Ectodermal cell (in vitro differentiated cells): ENCODE results near the gene SYMPK.
A peak's percentile ranks its signal among the peaks of the same experiment; 100 is the strongest.
"Not testable (repeated sequence)": the region's sequence is repeated elsewhere in the genome, so short reads cannot be mapped to it uniquely, and the experiment has no call there.

Experiments used
- H3K27ac ChIP-seq: 2 replicates; pipeline ENCODE4 v1.7.0; 2013; ENCODE audit warnings: mild to moderate bottlenecking, low read depth, low read length; ENCODE audit not compliant: insufficient read depth, poor library complexity, severe bottlenecking
- H3K27me3 ChIP-seq: 2 replicates; pipeline ENCODE4 v1.7.0; 2013; ENCODE audit warnings: mild to moderate bottlenecking, low read length; ENCODE audit not compliant: insufficient read depth, control insufficient read depth, poor library complexity, severe bottlenecking
- H3K36me3 ChIP-seq: one replicate; pipeline ENCODE4 v1.7.0; 2013; ENCODE audit warnings: low read length; ENCODE audit not compliant: control insufficient read depth, insufficient read depth
- H3K4me1 ChIP-seq: one replicate; pipeline ENCODE4 v1.7.0; 2013; ENCODE audit warnings: low read length; ENCODE audit not compliant: control insufficient read depth, insufficient read depth
- H3K4me3 ChIP-seq: 2 replicates; pipeline ENCODE4 v1.7.0; 2013; ENCODE audit warnings: low read depth, low read length, control low read depth; ENCODE audit not compliant: insufficient read depth
- H3K9me3 ChIP-seq: 2 replicates; pipeline ENCODE4 v1.7.0; 2013; ENCODE audit warnings: mild to moderate bottlenecking, low read length, moderate library complexity; ENCODE audit not compliant: control insufficient read depth
- WGBS, 2 experiments: methylation state at CpG; one replicate each; pipeline ENCODE4 v1.1.7; 2013; ENCODE audit warnings: missing lambda C conversion rate in 2 of 2; 5-methylcytosine and 5-hydroxymethylcytosine counted together

Gene SYMPK

GRCh38 chr19:45899919-45900589 lies 37.1 kb upstream of the SYMPK start:
- Histone ChIP-seq H3K4me3 (no peak overlapping the region), H3K9me3 (no peaks in the 10 kb centered on the region), H3K36me3 (peaks cover 15% of the 10 kb centered on the region), H3K4me1 (no peaks in the 10 kb centered on the region), H3K27me3 (peaks cover 24% of the 10 kb centered on the region), H3K27ac (no peak overlapping the region)
- 91 to 96% methylated on average over 3 to 4 of the region's 4 CpGs for WGBS, 2 experiments

DNA sequence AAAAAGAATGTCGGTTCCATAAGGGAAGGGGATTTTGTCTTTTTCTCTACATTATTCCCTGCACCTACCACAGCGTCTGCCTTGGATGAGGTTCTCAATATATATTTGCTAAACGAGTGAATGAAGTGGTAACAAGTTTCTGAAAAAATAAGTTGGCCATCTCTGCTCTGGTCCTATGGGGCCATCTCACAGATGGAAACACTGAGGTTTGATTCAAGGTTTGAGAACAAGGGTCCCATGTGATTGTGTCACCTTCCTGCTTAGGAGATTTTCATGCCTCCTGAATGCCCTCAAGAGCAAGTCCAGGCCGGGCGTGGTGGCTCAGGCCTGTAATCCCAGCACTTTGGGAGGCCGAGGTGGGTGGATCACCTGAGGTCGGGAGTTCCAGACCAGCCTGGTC lies 36.3 kb upstream of the SYMPK start:
- Histone ChIP-seq H3K36me3 (peaks cover 15% of the 10 kb centered on the region), H3K27me3 (peaks cover 24% of the 10 kb centered on the region), H3K9me3 (no peaks in the 10 kb centered on the region), H3K4me1 (no peaks in the 10 kb centered on the region), H3K4me3 (no peak overlapping the region), H3K27ac (no peak overlapping the region)
- WGBS, 2 experiments, result 97 to 98% methylated on average over 7 of the region's 7 CpGs

GRCh38 chr19:45897261-45897812 lies 34.4 kb upstream of the SYMPK start:
- Histone ChIP-seq H3K27me3 (peaks cover 24% of the 10 kb centered on the region), H3K4me3 (no peak overlapping the region), H3K9me3 (no peaks in the 10 kb centered on the region), H3K27ac (no peak overlapping the region), H3K36me3 (peaks cover 15% of the 10 kb centered on the region), H3K4me1 (no peaks in the 10 kb centered on the region)
- 90 to 96% methylated on average over 8 of the region's 8 CpGs for WGBS, 2 experiments

DNA sequence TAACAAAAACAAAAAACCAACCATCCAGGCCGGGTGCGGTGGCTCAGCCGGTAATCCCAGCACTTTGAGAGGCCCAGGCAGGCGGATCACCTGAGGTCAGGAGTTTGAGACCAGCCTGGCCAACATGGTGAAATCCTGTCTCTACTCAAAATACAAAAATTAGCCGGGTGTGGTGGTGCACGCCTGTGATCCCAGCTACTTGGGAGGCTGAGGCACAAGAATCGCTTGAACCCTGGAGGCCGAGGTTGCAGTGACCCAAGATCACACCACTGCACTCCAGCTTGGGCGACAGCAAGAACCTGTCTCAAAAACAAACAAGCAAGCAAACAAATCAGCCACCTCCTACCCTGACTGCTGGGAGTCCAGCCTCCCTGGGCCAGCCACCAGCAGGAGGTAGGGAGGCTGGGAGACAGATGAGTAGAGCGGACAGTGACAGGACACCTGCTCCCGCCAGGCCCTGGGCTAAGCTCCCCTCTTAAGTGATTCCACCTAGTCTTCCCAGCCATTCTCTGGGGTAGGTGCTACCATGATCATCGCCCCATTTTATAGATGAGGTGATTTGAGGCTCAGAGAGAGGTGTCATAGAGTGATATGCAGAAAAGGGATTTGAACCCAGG lies 33.1 kb upstream of the SYMPK start:
- not testable (repeated sequence) for H3K4me1 ChIP-seq, H3K27ac ChIP-seq, H3K4me3 ChIP-seq, H3K9me3 ChIP-seq
- H3K27me3 ChIP-seq, result peaks cover 11% of the 10 kb centered on the region
- 95 to 96% methylated on average over 12 of the region's 12 CpGs for WGBS, 2 experiments
- H3K36me3 ChIP-seq, result peaks cover 15% of the 10 kb centered on the region

DNA sequence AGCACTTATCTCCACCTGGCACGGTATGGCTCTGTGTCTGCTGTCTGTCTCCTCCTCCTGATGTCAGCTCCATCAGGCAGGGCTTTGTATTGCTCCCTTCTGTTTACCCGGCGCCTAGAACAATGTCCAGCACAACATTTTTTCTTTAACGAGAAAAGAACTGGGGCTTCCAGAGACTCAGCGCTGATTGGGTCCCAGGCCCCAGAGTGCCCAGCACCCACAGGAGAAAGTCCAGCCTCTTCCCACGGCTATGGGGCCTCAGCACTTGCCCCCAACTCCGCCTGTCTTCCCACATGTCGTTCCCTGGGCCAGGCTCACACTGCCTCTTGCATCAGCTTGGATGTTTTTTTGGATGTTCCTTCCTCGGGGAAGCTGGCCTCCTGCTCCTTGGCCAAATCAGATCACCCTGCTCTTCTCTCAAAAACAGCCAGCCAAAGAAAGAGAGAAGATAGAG lies 32.6 kb upstream of the SYMPK start:
- Histone ChIP-seq H3K36me3 (peaks cover 13% of the 10 kb centered on the region), H3K9me3 (no peaks in the 10 kb centered on the region), H3K4me3 (no peak overlapping the region), H3K4me1 (no peaks in the 10 kb centered on the region), H3K27ac (no peak overlapping the region), H3K27me3 (peaks cover 6% of the 10 kb centered on the region)
- WGBS, 2 experiments, result 92% methylated on average over 9 of the region's 9 CpGs

GRCh38 chr19:45890877-45891276 lies 27.9 kb upstream of the SYMPK start:
- Histone ChIP-seq H3K4me1 (no peaks in the 10 kb centered on the region), H3K27me3 (no peaks in the 10 kb centered on the region), H3K9me3 (no peaks in the 10 kb centered on the region), H3K27ac (no peak overlapping the region), H3K36me3 (no peaks in the 10 kb centered on the region), H3K4me3 (no peak overlapping the region)
- WGBS, 2 experiments, result 83 to 93% methylated on average over 17 of the region's 17 CpGs

GRCh38 chr19:45889210-45889885 lies 26.4 kb upstream of the SYMPK start:
- 70 to 74% methylated on average over 6 of the region's 6 CpGs for WGBS, 2 experiments
- Histone ChIP-seq H3K27me3 (no peaks in the 10 kb centered on the region), H3K4me3 (no peak overlapping the region)

DNA sequence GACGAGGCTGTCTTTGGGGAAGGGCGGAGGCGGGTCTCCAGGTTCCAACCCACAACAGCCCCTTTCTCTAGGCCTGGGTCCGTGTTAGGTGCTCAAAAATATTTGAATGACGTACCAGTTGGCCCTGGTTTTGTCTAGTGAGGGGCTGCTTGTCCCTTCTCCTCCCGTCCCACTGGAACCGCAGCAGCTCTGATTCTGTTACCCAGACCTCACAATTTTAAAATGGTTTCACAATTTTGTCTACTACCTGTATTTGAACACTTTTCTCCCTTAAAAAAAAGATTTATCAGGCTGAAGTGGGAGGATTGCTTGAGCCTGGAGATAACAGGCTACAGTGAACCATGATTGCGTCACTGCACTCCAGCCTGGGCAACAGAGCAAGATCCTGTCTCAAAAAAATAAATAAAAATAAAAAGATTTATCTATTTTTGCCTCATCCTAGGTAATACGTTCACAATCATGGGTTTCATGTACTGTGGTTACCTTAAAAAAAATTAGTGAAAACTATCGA lies 24.3 kb upstream of the SYMPK start:
- peak overlapping the region; percentile 86 for H3K4me3 ChIP-seq
- WGBS, 2 experiments, result 52 to 61% methylated on average over 10 of the region's 10 CpGs
- peak overlapping the region; percentile 87 for H3K27ac ChIP-seq
- no peaks in the 10 kb centered on the region for H3K9me3 ChIP-seq
- H3K4me1 ChIP-seq, result peaks cover 10% of the 10 kb centered on the region
- no peaks in the 10 kb centered on the region for H3K27me3 ChIP-seq
- H3K36me3 ChIP-seq, result peaks cover 9% of the 10 kb centered on the region

More at GRCh38 chr19:45889210-45889885, 26.4 kb upstream of the SYMPK start:
- no peak overlapping the region for H3K27ac ChIP-seq
- no peaks in the 10 kb centered on the region for H3K9me3 ChIP-seq
- H3K4me1 ChIP-seq, result peaks cover 9% of the 10 kb centered on the region
- peaks cover 4% of the 10 kb centered on the region for H3K36me3 ChIP-seq

- WGBS, 2 experiments, result 1 to 2% methylated on average over 32 of the region's 32 CpGs
- peaks cover 9% of the 10 kb centered on the region for H3K36me3 ChIP-seq
- peak overlapping the region; percentile 86 for H3K4me3 ChIP-seq
- peaks cover 10% of the 10 kb centered on the region for H3K4me1 ChIP-seq
- H3K9me3 ChIP-seq, result no peaks in the 10 kb centered on the region
- H3K27ac ChIP-seq, result peak overlapping the region; percentile 87
- no peaks in the 10 kb centered on the region for H3K27me3 ChIP-seq
Measured at GRCh38 chr19:45886427-45887199, 23.7 kb upstream of the SYMPK start.
